ENCODE results near the gene RBM28.
"Not testable (repeated sequence)": the region's sequence is repeated elsewhere in the genome, so short reads cannot be mapped to it uniquely, and the experiment has no call there.

RBM28 gene

GRCh38 chr7:128280451-128280850 is 63.3 kb downstream of the RBM28 start:
- not testable (repeated sequence) for DNase-seq

GRCh38 chr7:128279124-128279713 is 64.5 kb downstream of the RBM28 start:
- no peak for DNase-seq

- DNase-seq = no peak
Observed at GRCh38 chr7:128278366-128278765, 65.3 kb downstream of the RBM28 start.

GRCh38 chr7:128275681-128276080 is 68.0 kb downstream of the RBM28 start:
- DNase-seq = no peak

GRCh38 chr7:128274884-128275603 is 68.7 kb downstream of the RBM28 start:
- DNase-seq = no peak

GRCh38 chr7:128274246-128274883 is 69.3 kb downstream of the RBM28 start:
- no peak for DNase-seq

- no peak for DNase-seq
Observed at GRCh38 chr7:128271942-128272481, 71.7 kb downstream of the RBM28 start.

GRCh38 chr7:128271471-128271941 is 72.2 kb downstream of the RBM28 start:
- DNase-seq = no peak

- DNase-seq = no peak
Observed at GRCh38 chr7:128270826-128271272, 72.9 kb downstream of the RBM28 start.

GRCh38 chr7:128268233-128268632 is 75.5 kb downstream of the RBM28 start:
- DNase-seq = no peak

GRCh38 chr7:128267595-128267924 is 76.1 kb downstream of the RBM28 start:
- DNase-seq = no peak

GRCh38 chr7:128266883-128267594 is 76.7 kb downstream of the RBM28 start:
- DNase-seq = no peak

GRCh38 chr7:128266529-128266882 is 77.2 kb downstream of the RBM28 start:
- no peak for DNase-seq

GRCh38 chr7:128265906-128266300 is 77.8 kb downstream of the RBM28 start:
- DNase-seq = no peak

GRCh38 chr7:128265156-128265905 is 78.4 kb downstream of the RBM28 start:
- DNase-seq = no peak

- no peak for DNase-seq
Observed at GRCh38 chr7:128264477-128264876, 79.2 kb downstream of the RBM28 start.

- DNase-seq = no peak
Observed at GRCh38 chr7:128263420-128263819, 80.3 kb downstream of the RBM28 start.

GRCh38 chr7:128262273-128263028 is 81.3 kb downstream of the RBM28 start:
- DNase-seq = no peak

- DNase-seq = no peak
Observed at GRCh38 chr7:128260069-128260795, 83.5 kb downstream of the RBM28 start.

GRCh38 chr7:128259131-128260061 is 84.3 kb downstream of the RBM28 start:
- DNase-seq = no peak
